OCI-LY7 (cell line): ENCODE measurements around the gene SERTM1. TPM values are rescaled to one million over a fixed set of nuclear protein-coding genes. Genes with fewer than 3 reads are reported as not detected.

ENCODE experiments used
- Bru-seq: library from RNA; stranded (reverse); fragments of 400-500 nt; gene quantifications from one replicate; lab custom pipeline; 2021; lab: Mats Ljungman, UMichigan
- BruChase-seq, 2 experiments: library from RNA; stranded (reverse); fragments of 400-500 nt; gene quantifications; one replicate each; lab custom pipeline; 2021; lab: Mats Ljungman, UMichigan
- BruUV-seq: library from RNA; stranded (reverse); fragments of 400-500 nt; replicated peaks from 2 replicates; lab custom pipeline; 2021; lab: Mats Ljungman, UMichigan
- CTCF ChIA-PET: fragments of 300-600 bp; sonication (Branson Sonifier 250); formaldehyde crosslinking; loops from one replicate; lab custom pipeline; 2022; ENCODE audit warnings: antibody characterized with exemption; ENCODE audit not compliant: unreplicated experiment; lab: Charles Lee
- POLR2A ChIA-PET: fragments of 300-600 bp; sonication (Branson Sonifier 250); formaldehyde crosslinking; loops from one replicate; lab custom pipeline; 2022; ENCODE audit warnings: antibody characterized with exemption; lab: Charles Lee
- DNase-seq: peaks from one replicate; pipeline ENCODE4 v3.0.0-alpha.2; 2015; ENCODE audit warnings: low spot score
- H2AFZ ChIP-seq: fragments of 200-600 bp; sonication (generic), shearing (Covaris generic); 2 replicates; pipeline ENCODE4 v1.6.1; 2014; ENCODE audit warnings: mild to moderate bottlenecking, antibody characterized with exemption, low read length, moderate library complexity
- H3K27ac ChIP-seq: fragments of 200-600 bp; sonication (generic); 2 replicates; pipeline ENCODE4 v1.5.1; 2014; ENCODE audit warnings: mixed run types, low read depth, mild to moderate bottlenecking, moderate library complexity, low read length, inconsistent platforms; ENCODE audit not compliant: poor library complexity, severe bottlenecking
- H3K36me3 ChIP-seq: fragments of 200-600 bp; sonication (generic); 2 replicates; pipeline ENCODE4 v1.6.1; 2014; ENCODE audit warnings: mild to moderate bottlenecking, antibody characterized with exemption, low read length, moderate library complexity, mixed read lengths; ENCODE audit not compliant: insufficient read depth
- H3K4me1 ChIP-seq: fragments of 200-600 bp; sonication (generic); 2 replicates; pipeline ENCODE4 v1.5.1; 2014; ENCODE audit warnings: mild to moderate bottlenecking, low read length; ENCODE audit not compliant: insufficient read depth, poor library complexity, severe bottlenecking
- H3K4me2 ChIP-seq: fragments of 200-600 bp; sonication (generic); 2 replicates; pipeline ENCODE4 v1.6.1; 2014; ENCODE audit warnings: mild to moderate bottlenecking, low read length
- H3K4me3 ChIP-seq: fragments of 200-600 bp; sonication (generic); 2 replicates; pipeline ENCODE4 v1.5.1; 2014; ENCODE audit warnings: mild to moderate bottlenecking, low read depth, low read length; ENCODE audit not compliant: poor library complexity, severe bottlenecking
- H3K79me2 ChIP-seq: fragments of 200-600 bp; sonication (generic); 2 replicates; pipeline ENCODE4 v1.6.1; 2016; ENCODE audit warnings: low read depth, mild to moderate bottlenecking, low read length, moderate library complexity, mixed read lengths; ENCODE audit not compliant: insufficient read depth
- H3K9me2 ChIP-seq: fragments of 200-600 bp; sonication (generic); 2 replicates; pipeline ENCODE4 v1.6.1; 2016; ENCODE audit warnings: mild to moderate bottlenecking, low read length, mixed read lengths; ENCODE audit not compliant: insufficient read depth
- H3K9me3 ChIP-seq: fragments of 200-600 bp; sonication (generic); 2 replicates; pipeline ENCODE4 v1.6.1; 2014; ENCODE audit warnings: mild to moderate bottlenecking, mixed run types, low read length, mixed read lengths
- H4K20me1 ChIP-seq: fragments of 200-600 bp; sonication (generic); 2 replicates; pipeline ENCODE4 v1.6.1; 2014; ENCODE audit warnings: mild to moderate bottlenecking, antibody characterized with exemption, low read length, moderate library complexity, mixed read lengths; ENCODE audit not compliant: insufficient read depth
- CTCF ChIP-seq: fragments of 200-600 bp; sonication (generic); conservative IDR thresholded peaks from 2 replicates; pipeline ENCODE4 v1.5.1; 2014; ENCODE audit warnings: mild to moderate bottlenecking, antibody characterized with exemption, low read length, moderate library complexity, mixed read lengths
- EZH2phosphoT487 ChIP-seq: fragments of 200-600 bp; sonication (generic); IDR thresholded peaks from 2 replicates; pipeline ENCODE4 v1.6.1; 2018; ENCODE audit warnings: low read depth, borderline replicate concordance, mild to moderate bottlenecking, mixed run types, antibody characterized with exemption, low read length, moderate library complexity, mixed read lengths
- intact Hi-C: fragments of 100-400 bp; cut with micrococcal nuclease; formaldehyde crosslinking; loops from one replicate; pipeline ENCODE4 v1.10.0; 2022; ENCODE audit not compliant: unreplicated experiment
- long read RNA-seq: library from polyadenylated mRNA; stranded (forward); transcript quantifications from one replicate; pipeline ENCODE4 v2.0.0, GENCODE V29; 2022
- total RNA-seq, 2 experiments: library from RNA; depleted of rRNA in 1 of 2; stranded (reverse); fragments of >200 nt in 1 of 2; shearing (Covaris generic) in 1 of 2; gene quantifications; 2 replicates each; pipeline ENCODE4 v1.2.3, GENCODE V29; 2014 to 2022

Gene SERTM1
- total RNA-seq (2014; rRNA removed; shearing (Covaris generic)) (not detected in 2 replicates), total RNA-seq (2022) (not detected in 2 replicates), Bru-seq, nascent RNA (not detected), BruChase-seq, experiment 1, labeled RNA remaining after a 6-hour chase (not detected), BruChase-seq, experiment 2, labeled RNA remaining after a 2-hour chase (not detected)
- long read RNA-seq: 0 reads

GRCh38 chr13:36673838-36674326, at the start of gene SERTM1:
TSS of gene SERTM1 (plus strand) at chr13:36674020. CDS start at chr13:36695079, 21,059 bp downstream.
- CTCF ChIA-PET: no interaction called here
- no peaks in the 10 kb centered on the region for H3K4me1 ChIP-seq
- BruUV-seq: no TSS peak
- no peak within 1 kb of the TSS for H2AFZ ChIP-seq
- no peak within 1 kb of the TSS for H3K4me2 ChIP-seq
- no peak within 1 kb of the TSS for H3K27ac ChIP-seq
- POLR2A ChIA-PET: no interaction called here
- H3K4me3 ChIP-seq: no peak within 1 kb of the TSS
- TF ChIP-seq CTCF (no peak), EZH2phosphoT487 (no peak)
- no peaks in the 10 kb centered on the region for H3K36me3 ChIP-seq
- intact Hi-C loops: no loop called here
- H3K9me2 ChIP-seq: no peaks in the 10 kb centered on the region
- no peaks in the 10 kb centered on the region for H3K9me3 ChIP-seq
- no peaks in the 10 kb centered on the region for H3K79me2 ChIP-seq
- no peaks in the 10 kb centered on the region for H4K20me1 ChIP-seq
- DNase-seq: no peak

GRCh38 chr13:36628377-36629056, 45.3 kb upstream of the SERTM1 start:
- POLR2A ChIA-PET: interaction anchor here (0.6 kb wide), 1 partner anchor 329 kb away, joined by 3 read pairs; no protein-coding TSS in a partner anchor
- CTCF ChIA-PET: no interaction called here
- Histone ChIP-seq H3K4me1 (no peaks in the 10 kb centered on the region), H3K4me3 (no peak overlapping the region), H2AFZ (no peak overlapping the region), H4K20me1 (no peaks in the 10 kb centered on the region), H3K27ac (no peak overlapping the region), H3K9me2 (no peaks in the 10 kb centered on the region), H3K79me2 (no peaks in the 10 kb centered on the region), H3K36me3 (no peaks in the 10 kb centered on the region), H3K4me2 (no peak overlapping the region), H3K9me3 (no peaks in the 10 kb centered on the region)
- BruUV-seq: no TSS peak
- intact Hi-C loops: no loop called here
- no peak for TF ChIP-seq CTCF
- no peak for TF ChIP-seq EZH2phosphoT487
- DNase-seq: no peak

GRCh38 chr13:36629057-36629385, 44.8 kb upstream of the SERTM1 start:
- TF ChIP-seq EZH2phosphoT487: no peak
- TF ChIP-seq CTCF: no peak

More at GRCh38 chr13:36629057-36629385, 44.8 kb upstream of the SERTM1 start:
- H3K36me3 ChIP-seq: no peaks in the 10 kb centered on the region
- BruUV-seq: no TSS peak
- no peaks in the 10 kb centered on the region for H3K79me2 ChIP-seq
- H3K27ac ChIP-seq: no peak overlapping the region
- H3K4me2 ChIP-seq: no peak overlapping the region
- no peak overlapping the region for H2AFZ ChIP-seq
- H3K4me1 ChIP-seq: no peaks in the 10 kb centered on the region
- no peak for DNase-seq
- ChIA-PET POLR2A (no interaction called here), CTCF (no interaction called here)
- intact Hi-C loops: no loop called here
- no peaks in the 10 kb centered on the region for H3K9me3 ChIP-seq
- no peaks in the 10 kb centered on the region for H3K9me2 ChIP-seq
- H3K4me3 ChIP-seq: no peak overlapping the region
- H4K20me1 ChIP-seq: no peaks in the 10 kb centered on the region
